Osteoblast (primary cell): Measurements from ENCODE around the gene ABLIM3. TPM values are rescaled to one million over a fixed set of nuclear protein-coding genes. Genes with fewer than 3 reads are reported as not detected.

ENCODE experiments used
- DNase-seq: peaks from one replicate; pipeline ENCODE4 v3.0.0; 2011; ENCODE audit warnings: low spot score, mixed read lengths; ENCODE audit not compliant: insufficient read length; ENCODE audit errors: missing footprints
- H2AFZ ChIP-seq: 2 replicates; pipeline ENCODE4 v1.6.0; 2011; ENCODE audit warnings: mild to moderate bottlenecking, low read length
- H3K27ac ChIP-seq: 2 replicates; pipeline ENCODE4 v1.5.1; 2011; ENCODE audit warnings: mild to moderate bottlenecking, low read depth, low read length, moderate library complexity
- H3K27me3 ChIP-seq: 2 replicates; pipeline ENCODE4 v1.6.0; 2012; ENCODE audit warnings: mild to moderate bottlenecking, control low read depth, inconsistent platforms, low read length, moderate library complexity; ENCODE audit not compliant: insufficient read depth
- H3K36me3 ChIP-seq: 2 replicates; pipeline ENCODE4 v1.5.1; 2011; ENCODE audit warnings: mild to moderate bottlenecking, low read length, control low read depth, moderate library complexity; ENCODE audit not compliant: insufficient read depth
- H3K4me1 ChIP-seq: 2 replicates; pipeline ENCODE4 v1.5.1; 2011; ENCODE audit warnings: mild to moderate bottlenecking, low read length, control low read depth, moderate library complexity; ENCODE audit not compliant: insufficient read depth
- H3K4me2 ChIP-seq: 2 replicates; pipeline ENCODE4 v1.6.0; 2011; ENCODE audit warnings: mild to moderate bottlenecking, low read length; ENCODE audit not compliant: insufficient read depth
- H3K4me3 ChIP-seq: fragments of 200-600 bp; sonication (generic); 3 replicates; pipeline ENCODE4 v1.5.1; 2012; ENCODE audit warnings: mild to moderate bottlenecking, low read length, inconsistent platforms; ENCODE audit not compliant: insufficient read depth
- H3K79me2 ChIP-seq: 2 replicates; pipeline ENCODE4 v1.6.0; 2012; ENCODE audit warnings: mild to moderate bottlenecking, low read length, control low read depth, inconsistent platforms; ENCODE audit not compliant: insufficient read depth
- H3K9me3 ChIP-seq: 2 replicates; pipeline ENCODE4 v1.5.1; 2011; ENCODE audit warnings: low read depth, low read length, control low read depth
- H4K20me1 ChIP-seq: 2 replicates; pipeline ENCODE4 v1.6.0; 2012; ENCODE audit warnings: mild to moderate bottlenecking, low read length, control low read depth; ENCODE audit not compliant: insufficient read depth
- CTCF ChIP-seq: IDR thresholded peaks from 2 replicates; pipeline ENCODE4 v1.5.1; 2011; ENCODE audit warnings: mild to moderate bottlenecking, low read depth, low read length, moderate library complexity; ENCODE audit errors: extremely low read depth
- total RNA-seq: library from RNA; depleted of rRNA; stranded (reverse); fragments of >200 nt; gene quantifications from 2 replicates; pipeline ENCODE4 v1.2.3, GENCODE V29; 2012

The ABLIM3 gene
- total RNA-seq, 1 donor = 5.8 TPM

- TF ChIP-seq CTCF = peak; percentile 93
- Histone ChIP-seq H3K79me2 (no peaks in the 10 kb centered on the region), H3K27me3 (no peaks in the 10 kb centered on the region), H3K4me3 (no peak overlapping the region), H3K36me3 (no peaks in the 10 kb centered on the region), H3K9me3 (no peaks in the 10 kb centered on the region), H4K20me1 (no peaks in the 10 kb centered on the region), H3K4me1 (peaks cover 5% of the 10 kb centered on the region), H3K4me2 (no peak overlapping the region), H3K27ac (no peak overlapping the region), H2AFZ (no peak overlapping the region)
- peak; percentile 79 for DNase-seq
Observed at GRCh38 chr5:149128023-149128875, 13.0 kb upstream of the ABLIM3 start.

GRCh38 chr5:149129181-149129580 lies 12.1 kb upstream of the ABLIM3 start:
- no peaks in the 10 kb centered on the region for H3K9me3 ChIP-seq
- H3K27ac ChIP-seq = no peak overlapping the region
- no peaks in the 10 kb centered on the region for H3K79me2 ChIP-seq
- no peaks in the 10 kb centered on the region for H4K20me1 ChIP-seq
- H3K27me3 ChIP-seq = no peaks in the 10 kb centered on the region
- TF ChIP-seq CTCF = no peak
- no peak overlapping the region for H3K4me2 ChIP-seq
- H3K4me3 ChIP-seq = no peak overlapping the region
- H3K36me3 ChIP-seq = no peaks in the 10 kb centered on the region
- DNase-seq = peak; percentile 46
- peaks cover 9% of the 10 kb centered on the region for H3K4me1 ChIP-seq
- H2AFZ ChIP-seq = no peak overlapping the region

- Histone ChIP-seq H3K9me3 (no peaks in the 10 kb centered on the region), H3K4me2 (no peak overlapping the region), H2AFZ (no peak overlapping the region), H3K36me3 (no peaks in the 10 kb centered on the region), H3K4me3 (no peak overlapping the region), H4K20me1 (no peaks in the 10 kb centered on the region), H3K4me1 (peaks cover 21% of the 10 kb centered on the region), H3K27ac (no peak overlapping the region), H3K79me2 (no peaks in the 10 kb centered on the region), H3K27me3 (no peaks in the 10 kb centered on the region)
- peak; percentile 39 for DNase-seq
- TF ChIP-seq CTCF = peak; percentile 58
Observed at GRCh38 chr5:149130121-149130914, 11.0 kb upstream of the ABLIM3 start.

- Histone ChIP-seq H3K4me2 (no peak overlapping the region), H2AFZ (no peak overlapping the region), H3K4me3 (no peak overlapping the region), H3K27ac (no peak overlapping the region), H3K36me3 (no peaks in the 10 kb centered on the region), H3K9me3 (no peaks in the 10 kb centered on the region), H3K27me3 (no peaks in the 10 kb centered on the region), H3K79me2 (no peaks in the 10 kb centered on the region), H3K4me1 (peaks cover 31% of the 10 kb centered on the region), H4K20me1 (no peaks in the 10 kb centered on the region)
- no peak for DNase-seq
- TF ChIP-seq CTCF = no peak
Observed at GRCh38 chr5:149132474-149132873, 8.8 kb upstream of the ABLIM3 start.
